ENCODE results near the gene SNX25. TPM values are rescaled to one million over a fixed set of nuclear protein-coding genes. Genes with fewer than 3 reads are reported as not detected.
"Not testable (repeated sequence)": the region's sequence is repeated elsewhere in the genome, so short reads cannot be mapped to it uniquely, and the experiment has no call there.

SNX25 gene
- total and polyA plus RNA-seq, 5 experiments from 2014 or later, result 4.2 to 16.6 (median 7.6) TPM

DNA sequence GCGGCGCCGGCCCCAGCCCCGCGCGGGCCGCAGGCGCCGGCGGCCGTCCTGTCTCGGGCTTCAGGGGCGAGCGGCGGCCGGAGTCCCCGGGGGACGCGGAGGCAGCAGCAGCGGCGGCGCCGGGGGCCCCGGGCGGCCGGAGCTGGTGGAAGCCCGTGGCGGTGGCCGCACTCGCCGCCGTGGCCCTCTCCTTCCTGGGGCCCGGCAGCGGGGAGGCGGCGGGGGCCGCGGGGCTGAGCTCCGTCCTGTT is 379 bp downstream of the SNX25 start:
- not testable (repeated sequence) for H3K4me3 Mint-ChIP-seq, DNase-seq, H3K27me3 Mint-ChIP-seq, H3K27ac Mint-ChIP-seq, H3K9me3 Mint-ChIP-seq, H3K36me3 Mint-ChIP-seq, ATAC-seq
- POLR2A ChIA-PET, result interaction anchor here (0.9 to 2.0 kb wide), 6 partner anchors 10 to 476 kb away, joined by 3 to 12 read pairs (median 3); partner anchors contain the start of genes CENPU, LRP2BP and SLC25A4
- H3K4me1 Mint-ChIP-seq, result peaks cover 20 to 56% (median 42%) of the 10 kb centered on the region in 4 donors

DNA sequence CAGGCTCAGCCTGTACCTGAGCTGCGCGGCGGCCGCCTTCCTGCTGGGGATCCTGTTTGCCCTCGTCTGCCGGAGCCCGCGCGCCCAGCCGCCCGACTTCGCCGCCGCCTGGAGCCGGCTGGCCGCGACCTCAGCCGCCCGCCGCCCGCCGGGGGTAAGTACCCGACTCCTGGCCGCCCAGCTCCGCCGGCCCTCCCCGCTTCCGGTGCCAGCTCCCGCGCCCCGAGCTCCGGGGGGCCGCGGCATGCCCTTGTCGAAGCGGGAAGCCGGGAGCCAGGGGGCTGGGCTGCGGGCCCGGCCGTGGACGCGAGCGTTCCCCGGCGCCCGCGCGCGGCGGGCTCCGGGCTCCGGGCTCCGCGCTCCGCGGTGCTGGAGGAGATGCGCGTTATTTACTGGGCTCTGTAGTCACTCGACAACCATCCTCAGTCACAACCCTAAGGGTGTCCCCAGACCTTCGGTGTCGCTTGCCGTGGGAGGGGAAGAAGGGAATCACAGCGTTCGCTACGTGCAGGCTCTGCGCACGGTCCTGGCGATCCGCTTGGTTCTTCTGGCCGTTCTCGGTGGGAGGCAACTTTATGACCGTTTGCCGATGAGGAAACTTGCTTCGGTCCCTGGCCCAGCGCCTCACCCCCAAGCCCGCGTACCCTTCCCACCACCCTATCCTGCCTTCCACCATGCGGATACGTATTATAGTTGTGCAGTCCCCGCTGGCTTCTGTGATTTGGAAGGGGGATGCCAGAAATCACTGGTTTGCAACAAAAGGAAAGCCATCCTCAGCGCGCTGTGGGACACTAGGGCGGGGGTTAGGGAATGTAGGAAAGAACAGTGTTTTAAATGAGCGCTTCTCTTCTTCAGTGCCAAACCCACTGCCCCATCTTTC is 944 bp downstream of the SNX25 start:
- POLR2A ChIA-PET, result interaction anchor here (0.6 to 2.0 kb wide), 5 partner anchors 55 to 476 kb away, joined by 3 to 12 read pairs (median 5); partner anchors contain the start of genes CENPU and SLC25A4
- Mint-ChIP-seq H3K9me3 (no peaks in the 10 kb centered on the region), H3K4me3 (peak overlapping the region; percentile 72 to 95 (median 89)), H3K27me3 (peaks cover 0 to 2% (median 0%) of the 10 kb centered on the region in 5 donors), H3K27ac (peak overlapping the region in 9 of 10 donors; percentile 55 to 95 (median 84)), H3K36me3 (no peaks in the 10 kb centered on the region), H3K4me1 (peaks cover 19 to 54% (median 39%) of the 10 kb centered on the region in 4 donors)
- DNase-seq, result peak; percentile 15 to 67 (median 44)
- ATAC-seq, result peak; percentile 50 to 52

DNA sequence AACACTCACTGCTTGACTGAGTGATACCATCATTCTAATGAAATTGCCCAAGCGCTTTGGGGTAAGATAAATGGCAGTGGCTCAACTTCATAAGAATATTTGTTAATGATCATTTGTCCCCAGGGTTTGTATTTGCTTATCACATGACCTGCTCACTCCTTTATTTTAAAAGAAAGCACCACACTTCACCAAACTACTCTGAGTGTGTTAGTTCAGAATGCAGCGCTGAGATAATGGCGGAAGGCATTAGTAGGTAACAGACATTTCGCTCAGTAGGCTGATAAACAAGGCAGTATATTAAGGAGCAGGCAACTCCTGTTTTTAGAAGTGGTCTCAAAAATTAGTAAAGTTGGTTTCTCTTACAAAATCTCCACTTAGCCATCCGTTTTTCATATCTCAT is 1.6 kb downstream of the SNX25 start:
- POLR2A ChIA-PET, result interaction anchor here (0.6 kb wide), 1 partner anchor 222 kb away, joined by 5 read pairs; no protein-coding TSS in a partner anchor
- H3K27me3 Mint-ChIP-seq, result peaks cover 0 to 2% (median 0%) of the 10 kb centered on the region in 5 donors
- DNase-seq, result peak in 1 of 10 donors; percentile 9
- H3K4me3 Mint-ChIP-seq, result peak overlapping the region; percentile 72 to 95 (median 89)
- H3K27ac Mint-ChIP-seq, result peak overlapping the region in 8 of 10 donors; percentile 7 to 89 (median 52)
- ATAC-seq, result no peak
- H3K4me1 Mint-ChIP-seq, result peaks cover 19 to 53% (median 36%) of the 10 kb centered on the region in 4 donors
- no peaks in the 10 kb centered on the region for H3K9me3 Mint-ChIP-seq
- no peaks in the 10 kb centered on the region for H3K36me3 Mint-ChIP-seq

DNA sequence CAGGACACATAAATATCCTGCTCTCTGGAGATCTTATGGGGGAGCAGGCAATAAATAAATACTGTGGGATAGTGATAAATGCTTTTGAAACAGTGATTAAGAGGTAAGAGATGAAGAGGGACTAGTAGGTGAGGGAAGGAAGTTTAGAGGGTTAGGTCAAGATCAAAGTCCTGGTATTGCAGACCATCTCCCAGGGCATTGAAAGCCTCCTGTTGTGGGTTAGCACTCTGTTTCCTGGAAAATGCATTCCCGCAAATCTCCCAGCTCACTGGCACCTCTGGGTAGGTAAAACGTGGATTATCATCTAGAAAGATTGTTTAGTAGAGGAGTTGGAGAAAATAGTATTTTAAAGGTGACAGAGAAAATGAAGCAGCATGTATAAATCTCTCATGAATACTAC is 2.2 kb downstream of the SNX25 start:
- Mint-ChIP-seq H3K9me3 (no peaks in the 10 kb centered on the region), H3K27me3 (peaks cover 0 to 2% (median 0%) of the 10 kb centered on the region in 5 donors), H3K4me1 (peaks cover 19 to 56% (median 36%) of the 10 kb centered on the region in 4 donors), H3K36me3 (no peaks in the 10 kb centered on the region), H3K4me3 (peak overlapping the region in 9 of 10 donors; percentile 72 to 95 (median 88)), H3K27ac (peak overlapping the region in 5 of 10 donors; percentile 1 to 87 (median 7))
- no peak for DNase-seq
- no peak for ATAC-seq
- POLR2A ChIA-PET, result interaction anchor here (0.9 kb wide), 1 partner anchor 9 kb away, joined by 4 read pairs; no protein-coding TSS in a partner anchor

DNA sequence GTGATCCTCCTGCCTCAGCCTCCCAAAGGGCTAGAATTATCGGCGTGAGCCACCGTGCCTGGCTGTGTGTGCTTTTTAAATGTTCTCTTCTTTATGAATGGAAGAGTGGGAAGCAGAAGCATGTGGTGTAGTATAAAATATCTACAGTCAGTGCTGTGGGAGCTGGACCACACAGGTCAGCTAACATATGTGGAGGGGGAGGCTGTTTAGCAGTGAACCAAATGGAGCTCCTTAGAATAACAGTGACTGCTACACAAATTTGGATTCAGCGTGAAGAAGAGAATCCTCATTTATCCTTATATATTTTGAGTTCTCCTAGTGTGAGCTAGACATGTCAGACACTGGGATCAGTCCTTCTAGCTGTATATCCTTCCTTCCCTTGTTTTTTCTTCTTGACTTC is 3.2 kb downstream of the SNX25 start:
- no peak for ATAC-seq
- Mint-ChIP-seq H3K27me3 (peaks cover 0 to 2% (median 0%) of the 10 kb centered on the region in 5 donors), H3K36me3 (no peaks in the 10 kb centered on the region), H3K9me3 (no peaks in the 10 kb centered on the region), H3K4me3 (peak overlapping the region in 1 of 10 donors; percentile 19), H3K4me1 (peaks cover 22 to 65% (median 41%) of the 10 kb centered on the region in 4 donors), H3K27ac (peak overlapping the region in 2 of 10 donors; percentile 25 to 76)
- DNase-seq, result no peak
- POLR2A ChIA-PET, result interaction anchor here (0.7 to 0.9 kb wide), 2 partner anchors 10 to 20 kb away, joined by 3 to 4 read pairs; no protein-coding TSS in a partner anchor

DNA sequence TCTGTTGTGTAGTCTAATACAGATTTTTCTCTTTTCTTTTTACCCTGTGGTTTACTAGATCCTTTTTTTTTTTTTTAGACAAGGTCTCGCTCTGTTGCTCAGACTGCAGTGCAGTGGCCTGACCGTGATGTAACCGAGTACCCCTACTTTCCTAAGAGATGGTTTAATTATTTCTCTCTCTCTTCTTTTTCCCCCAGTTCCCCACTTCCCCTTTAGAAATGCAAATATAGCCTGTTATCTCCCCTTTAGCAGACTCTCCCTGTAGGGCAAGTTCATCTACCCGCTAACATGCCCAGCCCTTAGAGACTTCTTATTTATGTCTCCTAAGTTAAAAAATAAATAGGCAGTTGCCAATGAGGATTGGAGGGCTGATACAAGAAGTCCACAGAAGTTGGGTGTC is 4.5 kb downstream of the SNX25 start:
- POLR2A ChIA-PET, result no interaction called here
- Mint-ChIP-seq H3K27ac (peak overlapping the region in 2 of 10 donors; percentile 34 to 76), H3K27me3 (peaks cover 0 to 2% (median 0%) of the 10 kb centered on the region in 5 donors), H3K36me3 (no peaks in the 10 kb centered on the region), H3K4me1 (peaks cover 23 to 66% (median 40%) of the 10 kb centered on the region in 4 donors), H3K4me3 (peak overlapping the region in 1 of 10 donors; percentile 33), H3K9me3 (no peaks in the 10 kb centered on the region)
- ATAC-seq, result no peak
- no peak for DNase-seq

DNA sequence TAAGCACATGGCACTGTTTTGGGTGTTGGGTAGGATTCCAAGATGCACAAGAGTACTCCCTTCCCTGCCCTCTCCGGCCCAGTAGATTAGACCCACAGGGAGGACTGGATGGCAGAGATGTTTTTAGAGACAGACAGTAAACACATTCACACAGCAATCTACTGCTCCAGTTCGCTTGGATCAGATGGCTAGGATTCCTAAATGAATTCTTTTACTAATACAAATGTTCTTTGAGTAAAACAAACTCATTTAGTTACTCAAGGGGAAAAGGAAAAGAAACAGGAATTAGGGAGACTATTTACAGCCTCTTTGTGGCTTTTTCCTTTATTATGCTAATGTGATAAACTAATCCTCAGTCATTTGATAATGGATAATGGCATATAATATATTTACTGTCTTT is 5.9 kb downstream of the SNX25 start:
- Mint-ChIP-seq H3K27me3 (peaks cover 0 to 2% (median 0%) of the 10 kb centered on the region in 5 donors), H3K9me3 (no peaks in the 10 kb centered on the region), H3K4me3 (no peak overlapping the region), H3K36me3 (no peaks in the 10 kb centered on the region), H3K4me1 (peaks cover 27 to 70% (median 45%) of the 10 kb centered on the region in 4 donors), H3K27ac (peak overlapping the region in 1 of 10 donors; percentile 29)
- POLR2A ChIA-PET, result no interaction called here
- no peak for ATAC-seq
- DNase-seq, result no peak

DNA sequence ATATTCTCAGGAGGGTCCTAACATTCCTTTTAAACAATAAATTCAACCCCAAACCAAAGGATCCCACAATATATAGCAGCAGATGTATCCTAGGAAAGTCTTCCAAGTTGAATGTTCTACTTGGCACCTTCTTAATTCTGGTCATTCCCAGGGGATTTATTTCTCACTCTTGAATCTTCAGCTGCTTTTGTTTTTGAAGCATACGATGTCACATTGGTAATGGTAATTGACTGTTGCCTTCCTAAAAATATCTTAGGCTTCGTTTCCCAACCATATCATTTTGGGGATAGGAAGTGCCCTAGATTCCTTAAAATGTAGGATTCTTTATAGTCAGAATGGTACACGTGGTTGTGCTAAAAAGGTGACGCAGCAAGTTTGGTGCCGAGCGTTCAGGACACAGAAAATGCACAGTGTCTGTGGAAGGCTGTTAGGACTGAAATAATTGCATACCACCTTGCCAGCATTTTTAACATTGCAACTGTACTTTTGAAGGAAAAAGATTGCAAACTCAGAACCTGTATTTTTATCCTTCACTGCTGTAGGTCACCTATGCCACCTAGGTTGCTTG is 8.1 kb downstream of the SNX25 start:
- H3K4me1 Mint-ChIP-seq, result peaks cover 21 to 59% (median 35%) of the 10 kb centered on the region in 4 donors
- no peaks in the 10 kb centered on the region for H3K27me3 Mint-ChIP-seq
- H3K27ac Mint-ChIP-seq, result peak overlapping the region in 1 of 10 donors; percentile 9
- DNase-seq, result no peak
- no peak overlapping the region for H3K4me3 Mint-ChIP-seq
- H3K36me3 Mint-ChIP-seq, result peaks cover 2 to 6% (median 5%) of the 10 kb centered on the region in 3 donors
- no peak for ATAC-seq
- POLR2A ChIA-PET, result no interaction called here
- peaks cover 0 to 3% (median 0%) of the 10 kb centered on the region in 9 donors for H3K9me3 Mint-ChIP-seq

DNA sequence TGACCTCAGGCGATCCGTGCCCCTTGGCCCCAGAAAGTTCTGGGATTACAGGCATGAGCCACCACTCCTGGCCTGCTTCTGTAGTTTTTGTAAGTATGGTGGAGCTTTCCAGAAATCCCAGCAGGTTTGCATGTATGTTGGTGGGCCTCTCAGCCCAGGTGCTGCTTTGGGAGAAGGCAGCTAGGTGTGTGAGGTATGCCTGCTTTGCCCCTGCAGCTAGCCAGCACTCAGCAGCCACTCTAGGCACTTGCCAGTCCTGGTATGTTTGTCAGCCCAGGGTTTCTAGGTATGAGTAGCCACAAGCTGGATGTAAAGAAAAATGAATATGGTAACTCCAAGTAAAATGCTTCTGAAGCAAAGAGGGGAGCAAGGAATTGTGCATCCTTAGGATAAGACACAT is 8.9 kb downstream of the SNX25 start:
- Mint-ChIP-seq H3K4me1 (peaks cover 22 to 51% (median 30%) of the 10 kb centered on the region in 4 donors), H3K9me3 (peaks cover 0 to 3% (median 0%) of the 10 kb centered on the region in 9 donors), H3K36me3 (peaks cover 3 to 6% (median 5%) of the 10 kb centered on the region in 3 donors), H3K27ac (peak overlapping the region in 3 of 10 donors; percentile 28 to 80 (median 40)), H3K27me3 (no peaks in the 10 kb centered on the region), H3K4me3 (no peak overlapping the region)
- POLR2A ChIA-PET, result interaction anchor here (0.7 kb wide), 1 partner anchor 85 kb away, joined by 5 read pairs; no protein-coding TSS in a partner anchor
- DNase-seq, result no peak
- no peak for ATAC-seq

DNA sequence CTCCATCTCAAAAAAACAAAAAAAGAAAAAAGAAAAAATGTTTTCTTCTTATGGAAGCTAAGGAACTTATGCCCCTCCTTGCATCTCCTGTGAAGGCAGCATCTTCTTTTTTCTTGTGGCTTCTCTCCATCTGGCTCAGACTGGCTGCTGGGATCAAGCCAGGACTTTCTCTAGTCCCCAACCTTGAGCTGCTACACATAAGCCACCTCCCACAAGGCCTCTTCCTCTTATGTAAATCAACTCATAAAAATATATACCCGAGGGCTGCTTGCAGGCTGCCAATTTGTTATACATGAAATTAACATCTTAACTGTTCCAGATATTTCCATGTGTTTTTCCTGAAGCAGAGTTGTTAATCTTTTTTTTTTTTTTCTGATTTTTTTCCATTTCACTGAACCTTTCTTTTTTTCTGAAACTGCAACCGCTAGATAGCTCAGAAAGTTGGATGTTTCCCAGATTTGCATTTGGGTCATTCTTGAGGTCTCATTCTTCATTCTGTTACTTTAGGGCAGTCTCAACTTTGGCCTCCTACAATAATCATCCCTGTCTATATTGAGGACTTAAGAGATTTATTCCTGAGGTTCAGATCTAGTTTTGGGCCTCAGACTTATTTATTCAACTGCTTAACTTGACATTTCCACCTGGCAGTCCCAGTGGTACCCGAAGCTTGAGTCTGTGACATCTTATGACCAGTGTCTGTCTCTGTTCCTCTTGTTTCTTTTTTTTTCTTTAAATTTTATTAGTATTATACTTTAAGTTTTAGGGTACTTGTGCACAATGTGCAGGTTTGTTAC is 10.3 kb downstream of the SNX25 start:
- Mint-ChIP-seq H3K9me3 (peaks cover 0 to 3% (median 0%) of the 10 kb centered on the region in 9 donors), H3K4me1 (peaks cover 17 to 40% (median 27%) of the 10 kb centered on the region in 4 donors), H3K4me3 (peak overlapping the region in 1 of 10 donors; percentile 12), H3K27me3 (no peaks in the 10 kb centered on the region), H3K27ac (peak overlapping the region in 3 of 10 donors; percentile 38 to 58 (median 46)), H3K36me3 (peaks cover 3 to 6% (median 5%) of the 10 kb centered on the region in 3 donors)
- DNase-seq, result no peak
- peak in 1 of 2 donors; percentile 30 for ATAC-seq
- POLR2A ChIA-PET, result interaction anchor here (0.6 to 0.7 kb wide), 2 partner anchors 10 to 1465 kb away, joined by 3 read pairs; partner anchors contain the start of gene SNX25

DNA sequence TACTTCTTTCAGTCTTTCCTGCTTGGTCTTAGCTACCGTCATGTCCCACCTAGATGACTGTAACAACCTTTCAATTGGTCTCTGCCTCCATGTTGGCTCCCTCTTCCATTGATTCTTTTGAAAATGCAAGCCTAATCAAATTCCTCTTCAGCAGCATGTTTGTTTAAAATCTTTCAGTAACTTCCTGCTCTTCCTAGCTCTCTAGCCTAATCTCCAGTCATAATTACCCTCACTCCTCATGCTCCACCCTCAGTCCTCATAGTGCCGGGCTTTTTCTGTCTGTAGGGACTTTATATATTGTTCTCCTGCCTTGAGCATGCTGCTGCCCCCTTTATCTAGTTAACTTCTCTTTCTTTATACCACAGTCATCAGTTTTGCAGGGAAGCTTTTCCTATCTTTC is 12.1 kb downstream of the SNX25 start:
- Mint-ChIP-seq H3K9me3 (peaks cover 0 to 3% (median 0%) of the 10 kb centered on the region in 9 donors), H3K36me3 (peaks cover 3 to 6% (median 5%) of the 10 kb centered on the region in 3 donors), H3K4me3 (no peak overlapping the region), H3K4me1 (peaks cover 20 to 37% (median 28%) of the 10 kb centered on the region in 4 donors), H3K27me3 (no peaks in the 10 kb centered on the region), H3K27ac (peak overlapping the region in 4 of 10 donors; percentile 5 to 60 (median 26))
- POLR2A ChIA-PET, result no interaction called here
- DNase-seq (no peak), ATAC-seq (no peak)

DNA sequence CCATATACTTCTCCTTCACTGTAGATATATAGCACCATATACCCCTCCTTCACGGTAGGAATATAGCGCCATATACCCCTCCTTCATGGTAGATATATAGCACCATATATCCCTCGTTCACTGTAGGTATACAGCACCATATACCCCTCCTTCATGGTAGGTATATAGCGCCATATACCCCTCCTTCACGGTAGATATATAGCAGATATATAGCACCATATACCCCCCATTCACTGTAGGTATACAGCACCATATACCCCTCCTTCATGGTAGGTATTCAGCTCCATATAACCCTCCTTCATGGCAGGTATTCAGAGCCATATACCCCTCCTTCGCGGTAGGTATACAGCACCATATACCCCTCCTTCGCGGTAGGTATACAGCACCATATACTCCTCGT is 12.5 kb downstream of the SNX25 start:
- POLR2A ChIA-PET, result no interaction called here

More for the DNA sequence above, 12.5 kb downstream of the SNX25 start:
- DNase-seq (no peak), ATAC-seq (no peak)
- no peak overlapping the region for H3K4me3 Mint-ChIP-seq
- peaks cover 0 to 3% (median 0%) of the 10 kb centered on the region in 9 donors for H3K9me3 Mint-ChIP-seq
- peaks cover 3 to 6% (median 5%) of the 10 kb centered on the region in 3 donors for H3K36me3 Mint-ChIP-seq
- H3K4me1 Mint-ChIP-seq, result peaks cover 18 to 33% (median 25%) of the 10 kb centered on the region in 4 donors
- H3K27me3 Mint-ChIP-seq, result no peaks in the 10 kb centered on the region
- H3K27ac Mint-ChIP-seq, result peak overlapping the region in 3 of 10 donors; percentile 5 to 60 (median 33)
